ENCODE data around the gene CRYBB1.

DNA sequence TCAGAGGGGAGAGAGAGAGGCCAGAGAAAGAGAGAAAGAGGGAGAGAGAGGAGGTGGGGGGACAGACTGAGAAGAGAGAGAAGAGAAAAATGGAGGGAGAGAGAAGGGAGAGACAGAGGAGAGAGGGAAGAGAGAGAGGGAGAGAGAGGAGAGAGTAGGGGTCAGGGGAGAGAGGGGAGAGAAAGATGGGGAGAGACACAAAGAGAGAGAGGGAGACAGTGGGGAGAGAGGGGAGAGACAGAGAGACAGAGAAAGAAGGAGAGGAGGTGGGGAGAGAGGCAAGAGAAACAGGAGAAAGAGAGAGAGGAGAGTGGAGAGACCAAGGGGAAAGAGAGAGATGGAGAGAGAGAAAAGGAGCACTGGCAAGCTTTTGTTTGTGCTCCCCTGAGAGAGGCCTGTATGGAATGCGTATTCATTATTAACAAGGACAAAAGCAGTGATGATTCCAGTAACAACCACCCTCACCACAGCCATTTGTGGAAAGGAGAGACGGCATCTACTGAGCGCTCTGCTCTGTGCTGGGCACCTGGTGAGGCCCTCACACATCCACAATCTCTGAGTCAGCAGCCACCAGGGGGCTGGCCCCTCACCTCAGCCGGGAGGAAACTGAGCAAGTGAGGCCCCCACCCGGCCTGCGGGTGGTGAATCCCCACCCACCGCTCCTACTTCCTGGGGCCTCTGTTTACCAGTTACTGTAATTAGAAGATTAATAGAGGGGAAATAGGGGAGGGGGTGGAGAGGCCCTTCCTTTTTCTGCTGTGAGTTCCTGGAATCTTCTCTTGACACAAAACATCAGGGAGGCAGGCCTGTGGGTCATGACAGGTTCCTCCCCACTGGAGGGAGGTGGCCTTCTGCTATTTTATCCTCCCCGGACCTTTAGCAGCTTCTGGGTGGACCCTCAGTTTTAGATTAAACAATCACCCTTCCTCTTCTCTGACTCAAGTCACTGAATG lies 24.9 kb upstream of the CRYBB1 start:
- TF ChIP-seq, protein P1, sequence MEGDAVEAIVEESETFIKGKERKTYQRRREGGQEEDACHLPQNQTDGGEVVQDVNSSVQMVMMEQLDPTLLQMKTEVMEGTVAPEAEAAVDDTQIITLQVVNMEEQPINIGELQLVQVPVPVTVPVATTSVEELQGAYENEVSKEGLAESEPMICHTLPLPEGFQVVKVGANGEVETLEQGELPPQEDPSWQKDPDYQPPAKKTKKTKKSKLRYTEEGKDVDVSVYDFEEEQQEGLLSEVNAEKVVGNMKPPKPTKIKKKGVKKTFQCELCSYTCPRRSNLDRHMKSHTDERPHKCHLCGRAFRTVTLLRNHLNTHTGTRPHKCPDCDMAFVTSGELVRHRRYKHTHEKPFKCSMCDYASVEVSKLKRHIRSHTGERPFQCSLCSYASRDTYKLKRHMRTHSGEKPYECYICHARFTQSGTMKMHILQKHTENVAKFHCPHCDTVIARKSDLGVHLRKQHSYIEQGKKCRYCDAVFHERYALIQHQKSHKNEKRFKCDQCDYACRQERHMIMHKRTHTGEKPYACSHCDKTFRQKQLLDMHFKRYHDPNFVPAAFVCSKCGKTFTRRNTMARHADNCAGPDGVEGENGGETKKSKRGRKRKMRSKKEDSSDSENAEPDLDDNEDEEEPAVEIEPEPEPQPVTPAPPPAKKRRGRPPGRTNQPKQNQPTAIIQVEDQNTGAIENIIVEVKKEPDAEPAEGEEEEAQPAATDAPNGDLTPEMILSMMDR (IDR thresholded peaks at IDR 0.05) = no peak
- no peak for TF ChIP-seq EZH2 (IDR thresholded peaks at IDR 0.05; ENCODE audit: borderline replicate concordance, insufficient read depth, low read depth, low read length, poor library complexity, severe bottlenecking)
